Gastroesophageal sphincter (tissue), 3 donors: ENCODE data around the gene RBM5.

Source experiments
- POLR2A ChIP-seq, 2 donors: fragments of 450-650 bp; IDR thresholded peaks; one replicate each; pipeline ENCODE4 v1.6.1; 2017; ENCODE audit warnings: antibody characterized with exemption in 2 of 2, mild to moderate bottlenecking in 2 of 2, moderate library complexity in 1 of 2
- POLR2AphosphoS5 ChIP-seq: sonication (generic); formaldehyde crosslinking; IDR thresholded peaks from one replicate; pipeline ENCODE4 v1.6.1; 2017; ENCODE audit warnings: antibody characterized with exemption
- TF ChIP-seq, protein P1 (sequence below), 4 experiments: fragments of 200-600 bp in 2 of 4; fragments of 450-650 bp in 2 of 4; sonication (generic) in 1 of 4; IDR thresholded peaks; one replicate each; pipeline ENCODE4 v1.5.1; 2017 to 2019; ENCODE audit warnings: antibody characterized with exemption in 4 of 4, mild to moderate bottlenecking in 2 of 4, moderate library complexity in 2 of 4

DNA sequence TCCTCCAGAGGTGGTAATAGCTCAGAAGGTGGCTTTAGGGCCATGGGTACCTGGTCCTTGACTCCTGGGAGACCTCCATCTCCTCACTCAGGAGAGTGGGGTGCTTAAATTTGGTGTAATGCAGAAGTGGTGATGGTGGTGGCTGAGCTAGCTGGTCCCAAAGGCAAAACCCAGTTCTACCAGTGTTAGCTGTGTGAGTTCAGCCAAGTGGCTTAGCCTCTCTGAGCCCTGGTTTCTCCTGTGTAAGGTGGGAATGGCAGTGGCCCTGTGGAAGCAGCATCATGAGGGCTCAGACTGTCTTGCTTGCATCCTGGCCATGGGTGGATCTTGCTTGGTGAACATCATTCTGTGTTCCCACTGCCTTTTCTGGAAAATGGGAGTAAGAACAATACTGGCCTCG lies 75.8 kb downstream of the RBM5 start:
- TF ChIP-seq, protein P1, sequence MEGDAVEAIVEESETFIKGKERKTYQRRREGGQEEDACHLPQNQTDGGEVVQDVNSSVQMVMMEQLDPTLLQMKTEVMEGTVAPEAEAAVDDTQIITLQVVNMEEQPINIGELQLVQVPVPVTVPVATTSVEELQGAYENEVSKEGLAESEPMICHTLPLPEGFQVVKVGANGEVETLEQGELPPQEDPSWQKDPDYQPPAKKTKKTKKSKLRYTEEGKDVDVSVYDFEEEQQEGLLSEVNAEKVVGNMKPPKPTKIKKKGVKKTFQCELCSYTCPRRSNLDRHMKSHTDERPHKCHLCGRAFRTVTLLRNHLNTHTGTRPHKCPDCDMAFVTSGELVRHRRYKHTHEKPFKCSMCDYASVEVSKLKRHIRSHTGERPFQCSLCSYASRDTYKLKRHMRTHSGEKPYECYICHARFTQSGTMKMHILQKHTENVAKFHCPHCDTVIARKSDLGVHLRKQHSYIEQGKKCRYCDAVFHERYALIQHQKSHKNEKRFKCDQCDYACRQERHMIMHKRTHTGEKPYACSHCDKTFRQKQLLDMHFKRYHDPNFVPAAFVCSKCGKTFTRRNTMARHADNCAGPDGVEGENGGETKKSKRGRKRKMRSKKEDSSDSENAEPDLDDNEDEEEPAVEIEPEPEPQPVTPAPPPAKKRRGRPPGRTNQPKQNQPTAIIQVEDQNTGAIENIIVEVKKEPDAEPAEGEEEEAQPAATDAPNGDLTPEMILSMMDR (IDR thresholded peaks at IDR 0.05): no peak
- TF ChIP-seq POLR2A (IDR thresholded peaks at IDR 0.05) (no peak), POLR2AphosphoS5 (no peak)
